Stimulated activated CD4-positive, alpha-beta T cell treated with anti-CD3 and anti-CD28 coated beads, Interleukin-12 subunit alpha, Interleukin-12 subunit beta, amount 100 ng/mL, for 24 hours (primary cell): Measurements from ENCODE around the gene UMODL1.

Experiments used
- DNase-seq, 2 experiments: peaks; one replicate each; pipeline ENCODE4 v3.0.0-alpha.2; 2020; ENCODE audit warnings: low read depth in 2 of 2

Gene UMODL1

GRCh38 chr21:42039911-42040351 is 31.2 kb upstream of the UMODL1 start:
- DNase-seq: no peak

GRCh38 chr21:42040411-42041180 is 30.5 kb upstream of the UMODL1 start:
- no peak for DNase-seq

DNA sequence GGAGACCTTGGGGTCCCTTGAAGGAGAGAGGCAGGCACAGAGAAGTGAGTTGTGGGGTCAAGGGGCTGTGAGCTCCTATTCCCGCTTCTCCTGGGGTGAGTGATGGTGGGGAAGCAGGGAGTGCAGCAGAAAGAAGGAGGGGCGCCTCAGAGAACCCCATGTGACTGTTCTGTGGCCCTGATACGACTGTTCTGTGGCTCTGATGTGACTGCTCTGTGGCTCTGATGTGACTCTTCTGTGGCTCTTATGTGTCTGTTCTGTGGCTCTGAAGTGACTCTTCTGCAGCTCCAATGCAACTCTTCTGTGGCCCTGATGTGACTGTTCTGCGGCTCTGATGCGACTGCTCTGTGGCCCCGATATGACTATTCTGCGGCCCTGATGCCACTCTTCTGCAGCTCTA is 29.9 kb upstream of the UMODL1 start:
- DNase-seq: no peak

DNA sequence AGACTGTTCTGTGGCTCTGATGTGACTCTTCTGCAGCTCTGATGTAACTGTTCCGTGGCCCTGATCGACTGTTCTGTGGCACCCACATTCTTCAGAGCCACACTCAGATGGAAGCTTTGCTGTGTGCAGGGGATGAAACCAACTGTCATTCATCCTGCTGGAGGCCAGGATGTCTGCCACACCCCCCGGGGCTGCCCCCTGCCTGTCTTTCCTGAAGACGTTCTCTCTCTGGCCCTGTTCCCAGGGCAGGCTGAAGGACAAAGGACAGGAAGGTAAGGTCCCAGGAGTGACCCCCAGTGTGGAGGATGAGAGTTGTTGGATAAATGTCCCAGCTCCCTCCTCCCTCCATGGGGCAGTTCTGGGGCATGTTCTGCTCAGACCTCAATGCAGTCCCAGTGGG is 29.4 kb upstream of the UMODL1 start:
- DNase-seq: no peak

DNA sequence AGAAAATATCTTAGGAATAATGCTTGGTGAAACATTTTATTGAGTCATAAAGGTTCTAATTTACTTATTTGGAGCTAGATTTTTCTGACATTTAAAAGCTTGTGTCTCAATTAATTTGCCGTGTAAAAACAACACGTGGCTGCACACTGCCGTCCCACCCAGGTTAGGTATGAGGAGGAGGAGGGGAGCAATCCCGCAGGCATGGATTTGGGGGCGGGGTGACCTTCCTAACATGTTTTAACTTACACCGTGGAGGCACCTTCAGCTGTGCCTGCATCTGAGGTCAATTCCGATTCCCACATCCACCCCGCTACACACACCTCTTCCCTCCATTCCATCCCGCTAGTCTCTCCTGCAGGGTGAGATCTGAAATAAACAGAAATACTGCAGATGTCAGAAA is 28.5 kb upstream of the UMODL1 start:
- DNase-seq: no peak

- DNase-seq: no peak
Observed at GRCh38 chr21:42043201-42043895, 27.8 kb upstream of the UMODL1 start.

- no peak for DNase-seq
Observed at GRCh38 chr21:42043961-42044360, 27.2 kb upstream of the UMODL1 start.

GRCh38 chr21:42044871-42045495 is 26.1 kb upstream of the UMODL1 start:
- DNase-seq: no peak

- DNase-seq: no peak
Observed at GRCh38 chr21:42047821-42048613, 23.1 kb upstream of the UMODL1 start.

DNA sequence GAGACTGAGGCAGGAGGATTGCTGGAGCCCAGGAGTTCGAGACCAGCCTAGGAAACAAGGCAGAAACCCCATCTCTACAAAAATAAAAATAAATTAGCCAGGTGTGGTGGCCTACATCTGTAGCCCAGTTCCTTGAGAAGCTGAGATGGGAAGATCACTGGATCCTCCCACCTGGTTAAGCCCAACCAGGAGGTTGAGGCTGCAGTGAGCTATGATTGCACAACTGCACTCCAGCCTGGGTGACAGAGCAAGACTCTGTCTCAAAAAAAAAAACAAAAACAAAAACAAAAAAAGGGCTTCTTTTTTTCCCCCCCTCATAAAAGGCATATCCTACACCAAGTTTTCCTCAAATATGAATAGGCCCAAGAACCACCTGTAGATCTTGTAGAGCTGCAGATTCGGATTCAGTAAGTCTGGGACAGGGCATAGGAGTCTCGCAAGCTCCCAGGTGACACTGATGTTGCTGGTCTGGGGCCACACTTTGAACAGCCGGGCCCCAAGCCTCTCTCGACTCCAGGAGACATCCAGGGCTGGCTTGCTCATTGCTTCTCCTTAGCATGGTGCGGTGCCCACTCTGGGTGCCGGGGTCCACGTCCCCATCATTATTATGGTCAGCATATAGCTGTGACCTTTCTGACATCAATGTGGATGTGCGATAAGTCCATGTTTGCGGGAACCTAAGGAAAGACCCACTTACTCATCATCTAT is 22.1 kb upstream of the UMODL1 start:
- DNase-seq: no peak

DNA sequence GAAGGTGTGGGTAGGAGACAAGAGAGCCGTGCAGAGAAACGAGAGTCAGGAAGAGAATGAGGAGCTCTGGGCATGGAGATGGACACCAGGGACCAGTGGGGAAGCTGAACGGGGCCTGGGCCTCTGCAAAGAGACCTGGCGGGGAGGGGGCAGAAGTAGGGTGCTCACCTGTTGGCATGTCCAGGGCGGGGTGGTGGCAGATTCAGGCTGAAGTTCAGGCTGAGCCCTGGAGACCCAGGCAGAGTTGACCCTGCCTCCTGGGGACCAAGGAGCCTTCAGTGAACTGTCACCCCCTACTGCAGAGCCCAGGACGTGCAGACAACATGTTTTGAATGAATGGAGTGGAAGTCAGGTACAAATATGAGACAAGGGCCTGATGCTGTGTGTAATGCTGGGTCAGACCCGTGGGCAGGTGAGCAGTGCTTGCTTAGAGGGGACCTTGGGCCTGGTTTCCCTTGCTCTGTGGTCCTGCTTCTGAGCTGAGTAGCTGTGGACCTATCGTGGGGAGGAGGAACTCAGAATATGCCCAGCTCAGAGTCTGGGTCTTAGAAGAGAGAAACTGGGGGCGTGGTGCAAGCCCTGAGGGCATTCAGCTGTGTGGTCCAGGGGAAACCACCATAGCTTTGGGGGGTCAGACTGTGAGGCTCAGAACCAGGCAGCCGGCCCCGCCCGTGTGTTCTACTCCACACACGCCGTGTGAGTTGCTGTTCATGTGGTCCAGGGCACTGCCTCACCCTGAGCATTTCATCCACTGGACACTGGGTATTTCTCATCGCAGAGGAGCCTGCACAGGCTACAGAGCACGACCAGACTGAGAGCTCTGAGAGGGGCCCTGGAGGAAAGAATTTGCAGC is 21.3 kb upstream of the UMODL1 start:
- DNase-seq: no peak

GRCh38 chr21:42051788-42052187 is 19.3 kb upstream of the UMODL1 start:
- no peak for DNase-seq

- DNase-seq: no peak
Observed at GRCh38 chr21:42055425-42055824, 15.7 kb upstream of the UMODL1 start.

GRCh38 chr21:42056468-42056867 is 14.6 kb upstream of the UMODL1 start:
- no peak for DNase-seq

- DNase-seq: no peak
Observed at GRCh38 chr21:42056996-42057689, 14.0 kb upstream of the UMODL1 start.

DNA sequence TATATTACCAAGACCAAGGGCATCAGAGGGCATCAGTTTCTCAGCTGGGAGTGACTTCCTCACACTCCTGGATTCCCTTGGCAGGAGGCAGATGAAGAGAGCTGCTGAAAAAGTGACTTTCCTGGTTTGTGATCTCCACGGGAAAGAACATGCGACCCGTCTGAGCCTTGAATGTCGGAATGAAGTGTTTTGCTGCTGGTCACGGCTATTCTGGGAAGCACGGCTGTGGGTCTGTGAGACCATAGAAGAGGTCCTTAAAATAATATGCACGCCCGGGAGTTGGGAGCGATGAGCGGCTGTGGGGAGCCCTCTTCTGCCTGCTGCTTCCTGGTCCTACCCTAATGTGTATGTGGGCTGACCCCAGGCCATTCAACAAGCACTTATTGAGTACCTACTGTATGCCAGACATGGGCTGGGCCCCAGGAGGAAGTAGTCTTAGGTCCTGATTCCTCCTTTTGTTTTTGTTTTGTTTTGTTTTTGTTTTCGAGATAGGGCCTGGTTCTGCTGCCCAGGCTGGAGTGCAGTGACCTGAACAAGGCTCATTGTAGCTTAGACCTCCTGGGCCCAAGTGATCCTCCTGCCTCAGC is 13.2 kb upstream of the UMODL1 start:
- no peak for DNase-seq

GRCh38 chr21:42058631-42059111 is 12.4 kb upstream of the UMODL1 start:
- no peak for DNase-seq

DNA sequence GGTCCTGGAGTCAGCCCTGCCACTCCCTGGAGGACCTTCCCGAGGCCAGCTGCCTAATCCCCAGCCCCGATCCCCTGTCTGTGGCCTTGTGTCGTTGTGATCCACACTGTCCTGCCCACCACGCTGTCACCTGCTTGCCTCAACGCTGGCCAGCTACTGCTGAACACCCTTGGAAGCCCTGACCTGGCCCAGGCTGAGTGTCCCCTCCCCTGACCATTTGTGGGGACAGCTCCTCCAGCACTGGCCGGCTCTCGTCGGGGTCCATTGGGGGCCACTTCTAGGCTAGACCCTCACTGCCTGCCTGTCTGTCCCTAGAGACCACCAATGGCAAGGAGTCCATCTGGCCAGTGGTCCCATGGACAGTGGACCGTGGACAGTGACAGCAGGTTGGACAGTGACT is 12.0 kb upstream of the UMODL1 start:
- DNase-seq: no peak

DNA sequence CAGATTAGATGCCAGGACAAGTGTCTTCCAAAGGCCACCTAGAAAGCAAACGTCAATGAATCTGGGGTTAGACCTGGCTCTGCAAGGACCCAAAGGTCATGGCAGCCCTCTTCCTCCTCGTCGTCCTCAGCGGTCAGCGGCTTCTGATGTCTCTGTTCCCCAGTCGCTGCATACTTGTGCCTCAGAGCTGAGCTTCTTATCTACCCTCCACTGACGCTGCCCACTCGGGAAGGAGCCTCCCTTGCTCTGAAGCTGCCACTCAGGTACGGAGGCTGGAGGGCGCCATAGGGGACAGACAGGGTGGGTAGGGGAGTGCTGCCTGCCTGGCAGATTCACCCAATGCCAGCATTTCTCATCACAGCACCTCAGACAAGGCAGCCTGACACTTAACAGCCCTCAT is 11.4 kb upstream of the UMODL1 start:
- DNase-seq: no peak
